Head of caudate nucleus (tissue), 42 donors: ENCODE data around the gene ID4.

Experiments
- DNase-seq, 42 donors: peaks; one replicate each; pipeline versions ENCODE4 v3.0.0 to v3.0.0-alpha.2; 2020 to 2021; ENCODE audit warnings: mixed read lengths in 7 of 42
- intact Hi-C: fragments of 100-400 bp; cut with DNase I; formaldehyde crosslinking; loops from one replicate; pipeline ENCODE4 v1.15.0; 2022

The ID4 gene, protein sequence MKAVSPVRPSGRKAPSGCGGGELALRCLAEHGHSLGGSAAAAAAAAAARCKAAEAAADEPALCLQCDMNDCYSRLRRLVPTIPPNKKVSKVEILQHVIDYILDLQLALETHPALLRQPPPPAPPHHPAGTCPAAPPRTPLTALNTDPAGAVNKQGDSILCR

DNA sequence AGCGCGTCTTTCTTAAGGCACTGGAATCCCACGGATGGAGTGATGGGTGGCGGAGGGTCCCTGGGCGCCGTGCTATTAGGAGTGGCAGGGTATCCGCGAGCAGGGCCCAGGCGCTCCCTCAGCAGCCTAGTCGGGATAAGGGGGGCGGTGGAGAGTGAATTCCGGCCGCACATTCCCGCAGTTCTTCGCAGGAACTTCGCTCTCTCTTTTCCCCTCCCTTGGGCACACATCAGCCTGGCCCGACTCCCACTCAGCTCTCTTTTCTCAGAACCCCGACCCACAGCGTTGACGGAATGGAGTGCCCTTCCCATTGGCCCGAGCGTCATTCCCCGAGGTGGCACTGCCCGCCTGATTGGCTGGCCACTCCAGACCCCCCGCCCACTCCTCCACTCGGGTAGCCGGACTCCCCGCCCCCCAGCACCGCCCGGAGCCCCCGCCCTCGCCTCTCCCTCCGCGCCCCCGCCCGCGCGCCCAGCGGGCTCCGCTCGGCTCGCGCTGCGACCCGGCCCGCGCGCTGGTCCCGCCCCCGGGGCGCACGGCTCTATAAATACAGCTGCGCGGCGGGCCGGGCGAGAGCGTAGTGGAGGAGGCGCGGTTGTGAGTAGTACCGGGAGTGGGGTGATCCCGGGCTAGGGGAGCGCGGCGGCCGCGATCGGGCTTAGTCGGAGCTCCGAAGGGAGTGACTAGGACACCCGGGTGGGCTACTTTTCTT, at the start of gene ID4:
TSS of gene ID4 (plus strand) at position 572 of the 712 bp plus-strand sequence. CDS start 385 bp downstream, outside the sequence.
- intact Hi-C loops, result no loop called here
- peak; percentile 67 to 96 (median 89) for DNase-seq

DNA sequence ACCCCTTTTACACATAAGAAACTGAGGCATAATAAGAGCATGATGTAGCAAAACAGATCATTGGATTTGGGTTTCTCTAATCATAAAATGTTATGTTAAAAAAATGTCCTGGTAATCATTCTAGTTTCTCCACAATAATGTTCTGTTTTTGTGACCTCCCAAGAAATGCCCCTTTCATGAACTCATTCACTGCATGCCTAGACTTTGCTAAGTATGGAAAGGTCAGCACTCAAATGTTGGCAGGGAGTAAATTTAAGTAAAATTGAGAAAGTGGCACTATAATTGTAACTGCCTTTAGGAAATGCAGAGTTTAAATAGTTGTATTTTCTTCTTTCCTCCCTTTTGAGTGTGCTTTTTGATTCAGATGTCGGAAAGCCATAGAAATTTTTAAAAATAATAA, 48.5 kb upstream of the ID4 start:
- intact Hi-C loops, result no loop called here
- no peak for DNase-seq

DNA sequence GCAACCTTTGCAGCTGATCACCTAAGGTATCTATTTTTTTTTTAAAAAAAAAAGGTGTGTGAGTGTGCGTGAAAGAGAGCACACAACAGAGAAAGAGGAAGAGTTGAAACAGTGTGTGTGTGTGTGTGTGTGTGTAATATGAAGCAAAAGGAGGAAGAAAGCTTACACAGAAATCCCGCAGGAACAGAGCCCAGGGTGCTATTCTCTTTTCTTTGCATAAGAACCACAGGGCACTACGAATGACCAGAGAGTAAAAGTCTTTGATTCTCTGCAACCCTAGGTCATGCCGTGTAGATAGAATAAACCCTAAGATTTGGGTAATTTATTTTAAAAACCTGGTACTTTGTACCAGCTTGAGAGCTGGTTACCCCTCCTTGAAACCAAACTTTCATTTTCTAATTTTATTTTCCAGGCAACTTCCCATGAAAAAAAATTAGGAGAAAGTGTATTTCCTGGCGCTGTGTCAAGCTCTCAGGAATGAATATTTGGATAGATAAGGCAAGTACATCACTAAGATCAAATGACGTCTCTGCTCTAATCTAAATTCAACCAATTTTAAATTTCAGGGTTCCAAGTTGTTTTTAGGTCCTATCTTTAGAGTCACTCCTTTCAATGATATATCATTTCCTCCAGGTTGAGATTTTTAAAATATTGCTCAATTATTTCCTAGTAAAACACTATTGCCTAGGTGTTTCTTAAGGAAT, 47.9 kb upstream of the ID4 start:
- intact Hi-C loops, result no loop called here

GRCh38 chr6:19791267-19791666, 45.9 kb upstream of the ID4 start:
- intact Hi-C loops, result no loop called here
- DNase-seq, result no peak

More for the DNA sequence above, 47.9 kb upstream of the ID4 start:
- DNase-seq, result no peak

DNA sequence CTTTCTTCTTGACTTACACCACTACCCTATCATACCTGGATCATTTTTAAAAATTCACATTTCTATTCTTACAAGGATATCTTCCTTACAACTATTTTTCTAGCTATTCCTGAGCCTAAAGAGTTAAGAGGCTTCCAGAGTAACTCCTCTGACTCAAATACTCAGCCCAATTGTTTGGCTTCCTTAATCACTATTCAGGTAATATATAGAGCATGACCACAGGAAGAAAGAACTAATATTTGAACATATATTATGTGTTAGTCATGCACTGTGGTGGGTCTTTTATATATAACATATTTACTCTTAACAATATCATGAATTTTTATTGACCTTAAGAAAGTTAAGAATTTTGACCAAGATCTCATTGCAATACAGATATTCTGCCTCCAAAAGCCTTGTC, 42.0 kb upstream of the ID4 start:
- intact Hi-C loops, result no loop called here
- no peak for DNase-seq

DNA sequence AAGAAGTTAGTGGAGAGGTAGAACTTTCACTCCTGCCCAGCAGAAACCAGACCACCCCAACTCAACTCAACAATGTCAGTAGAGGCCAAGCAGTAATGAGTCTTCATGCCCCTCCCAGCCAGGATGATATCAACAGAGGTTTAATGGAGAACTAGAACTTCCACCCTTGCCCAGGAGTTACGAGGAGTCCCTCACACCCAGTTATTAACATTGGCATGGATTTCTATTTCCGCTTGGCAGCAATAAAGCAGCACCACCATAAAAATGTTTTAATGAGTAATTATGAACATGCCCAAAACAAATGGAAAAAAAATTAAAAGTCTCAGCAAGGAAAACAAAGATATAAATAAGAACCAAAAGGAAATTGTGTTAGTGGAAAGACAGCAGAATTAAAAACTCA, 40.7 kb upstream of the ID4 start:
- DNase-seq, result no peak
- intact Hi-C loops, result no loop called here

DNA sequence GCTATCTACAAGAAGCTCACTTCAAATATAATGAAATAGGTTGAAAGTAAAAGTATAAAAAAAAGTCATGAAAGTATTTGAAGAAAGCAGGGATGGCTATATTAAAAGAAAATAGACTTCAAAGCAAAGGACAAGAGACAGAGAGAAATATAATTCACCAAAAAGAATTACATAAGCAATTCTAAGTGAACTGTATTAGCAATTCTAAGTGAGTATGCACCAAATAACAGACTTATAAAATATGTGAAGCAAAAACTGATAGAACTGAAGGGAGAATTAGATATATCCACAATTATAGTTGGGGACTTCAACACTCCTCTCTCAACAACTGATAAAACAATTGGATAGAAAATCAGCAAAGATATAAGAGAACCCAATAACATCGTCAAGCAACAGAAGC, 38.8 kb upstream of the ID4 start:
- DNase-seq, result no peak
- intact Hi-C loops, result no loop called here

- intact Hi-C loops, result no loop called here
- DNase-seq, result no peak
Observed at GRCh38 chr6:19802656-19803055, 34.5 kb upstream of the ID4 start.

GRCh38 chr6:19803331-19804204, 33.6 kb upstream of the ID4 start:
- intact Hi-C loops, result no loop called here
- DNase-seq, result no peak

- intact Hi-C loops, result no loop called here
- DNase-seq, result peak; percentile 89 to 99 (median 95)
Observed at GRCh38 chr6:19804205-19805128, 32.7 kb upstream of the ID4 start.

GRCh38 chr6:19805129-19805481, 32.1 kb upstream of the ID4 start:
- intact Hi-C loops, result no loop called here
- no peak for DNase-seq

DNA sequence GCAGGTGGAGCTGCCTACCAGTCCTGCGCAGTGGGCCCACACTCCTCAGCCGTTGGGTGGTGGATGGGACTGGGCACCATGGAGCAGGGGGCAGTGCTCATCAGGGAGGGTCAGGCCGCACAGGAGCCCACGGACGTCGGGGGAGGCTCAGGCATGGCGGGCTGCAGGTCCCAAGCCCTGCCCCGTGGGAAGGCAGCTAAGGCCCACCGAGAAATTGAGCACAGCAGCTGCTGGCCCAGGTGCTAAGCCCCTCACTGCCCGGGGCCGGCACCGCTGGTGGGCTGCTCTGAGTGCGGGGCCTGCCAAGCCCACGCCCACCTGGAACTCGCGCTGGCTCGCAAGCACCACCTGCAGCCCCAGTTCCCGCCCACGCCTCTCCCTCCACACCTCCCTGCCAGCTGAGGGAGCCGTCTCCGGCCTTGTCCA, 30.2 kb upstream of the ID4 start:
- no peak for DNase-seq
- intact Hi-C loops, result no loop called here

DNA sequence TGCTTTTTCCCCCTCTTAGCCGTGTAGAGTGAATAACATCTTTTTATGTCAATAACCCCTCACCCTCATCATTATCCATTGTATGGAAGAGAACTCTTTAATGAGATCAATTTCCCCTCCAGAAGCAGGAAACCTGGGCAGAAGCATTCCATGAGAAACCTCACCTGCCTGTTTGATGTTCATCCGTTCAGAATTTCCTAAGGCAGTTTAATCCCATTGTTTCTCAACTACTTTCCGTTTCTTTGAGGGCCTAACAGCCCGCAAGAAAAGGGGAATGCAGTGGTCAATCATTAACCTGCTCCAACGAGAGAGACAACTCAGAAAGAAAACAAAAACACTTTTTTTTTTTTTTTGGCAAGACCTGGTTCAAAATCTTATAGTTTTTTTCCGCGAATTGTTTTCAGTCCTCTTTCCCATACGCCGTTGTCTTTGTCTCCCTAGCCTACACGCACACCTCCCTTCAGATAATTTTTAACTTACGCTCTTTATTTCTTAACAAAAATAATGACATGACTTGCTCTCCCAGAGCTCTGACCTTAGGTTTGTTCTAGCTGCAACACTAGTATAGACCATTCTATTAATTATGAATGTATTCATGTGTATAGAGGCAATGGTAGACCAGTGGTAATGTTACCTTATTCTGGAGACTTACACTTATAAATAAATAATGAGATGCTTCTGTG, 25.6 kb upstream of the ID4 start:
- DNase-seq, result no peak
- intact Hi-C loops, result no loop called here

DNA sequence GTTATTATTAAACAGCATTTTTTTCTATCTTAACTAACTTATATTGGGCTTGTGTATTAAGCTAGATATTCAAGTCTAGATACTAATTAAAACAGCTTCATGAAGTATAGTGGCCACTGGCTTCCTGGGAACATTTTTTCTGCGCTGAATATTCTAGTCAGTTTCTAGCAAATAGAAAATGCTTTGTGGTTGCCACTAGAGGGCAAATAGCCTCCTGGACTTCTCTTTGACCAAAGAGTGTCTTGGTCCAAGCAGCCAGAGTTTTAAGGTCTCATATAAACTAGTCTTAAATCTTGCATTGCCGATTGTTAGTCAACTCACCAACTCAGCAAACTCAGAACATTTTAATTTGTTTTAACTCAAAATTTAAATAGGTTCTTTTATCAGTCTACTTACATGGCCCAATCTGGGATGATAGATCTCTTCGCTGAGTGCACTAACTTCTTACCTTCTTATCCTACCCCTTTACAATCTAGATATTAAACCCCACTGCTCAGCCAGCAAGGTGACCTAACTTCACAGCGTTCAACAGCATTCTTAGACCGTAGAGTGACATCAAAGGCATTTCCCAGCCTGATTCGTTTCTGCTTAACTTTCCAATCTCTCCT, 24.6 kb upstream of the ID4 start:
- peak in 2 of 42 donors; percentile 10 to 23 for DNase-seq
- intact Hi-C loops, result no loop called here

GRCh38 chr6:19818805-19819204, 18.4 kb upstream of the ID4 start:
- no peak for DNase-seq
- intact Hi-C loops, result no loop called here

- intact Hi-C loops, result no loop called here
- no peak for DNase-seq
Observed at GRCh38 chr6:19824058-19824807, 12.9 kb upstream of the ID4 start.

DNA sequence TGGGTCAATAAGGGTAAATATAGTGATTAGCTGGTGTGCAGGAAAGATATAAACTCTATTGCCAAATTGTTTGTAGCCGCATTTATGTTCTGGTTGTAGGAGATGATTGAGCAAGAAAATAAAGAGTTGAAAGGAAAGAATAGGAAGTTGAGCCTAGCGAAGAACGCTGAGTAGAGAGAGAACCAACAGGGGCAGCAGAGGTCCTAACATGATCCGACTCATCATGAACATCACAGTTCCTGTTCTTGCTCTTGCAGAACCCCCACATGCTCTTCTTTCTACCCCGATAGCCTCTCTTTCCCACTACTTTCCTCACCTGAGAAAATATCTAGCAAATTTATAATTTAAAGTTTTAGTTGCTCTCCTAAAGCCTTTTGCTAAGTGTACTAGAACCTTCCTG, 9.9 kb upstream of the ID4 start:
- DNase-seq, result no peak
- intact Hi-C loops, result no loop called here
